Measurements from ENCODE around the gene VIL1.

DNA sequence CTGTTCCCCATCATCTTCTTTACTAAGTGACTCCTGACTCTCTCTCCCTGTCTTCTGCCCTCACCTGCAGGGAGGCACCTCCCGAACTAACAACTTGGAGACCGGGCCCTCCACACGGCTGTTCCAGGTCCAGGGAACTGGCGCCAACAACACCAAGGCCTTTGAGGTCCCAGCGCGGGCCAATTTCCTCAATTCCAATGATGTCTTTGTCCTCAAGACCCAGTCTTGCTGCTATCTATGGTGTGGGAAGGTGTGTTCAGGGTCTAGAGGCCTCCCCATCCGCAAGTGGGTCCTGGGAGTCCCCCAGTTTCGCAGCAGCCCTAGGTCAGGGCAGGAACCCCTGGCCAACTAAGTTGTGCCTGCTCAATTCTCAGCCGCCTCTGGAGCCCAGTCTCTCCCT, 15.5 kb downstream of the VIL1 start:
- no peak for TF ChIP-seq POLR2AphosphoS5 (IDR thresholded peaks at IDR 0.05; ENCODE audit: borderline replicate concordance, low read depth, low read length)
- TF ChIP-seq EZH2 (IDR thresholded peaks at IDR 0.05) = no peak
- no peak for TF ChIP-seq FOXP2 (optimal IDR thresholded peaks at IDR 0.05; ENCODE audit: control extremely low read depth, extremely low read length, insufficient read depth)

Measured in SK-N-MC (cell line).